ENCODE data around the gene PRKCE. TPM values are rescaled to one million over a fixed set of nuclear protein-coding genes. Genes with fewer than 3 reads are reported as not detected.

Gene PRKCE
- total RNA-seq, 2 experiments from 2014 or later, result 24.9 to 26.2 TPM

- no peak for TF ChIP-seq CTCF (IDR thresholded peaks at IDR 0.05)
- Mint-ChIP-seq H3K9me3 (no peaks in the 10 kb centered on the region), H3K4me3 (no peak overlapping the region), H3K27ac (no peak overlapping the region), H3K27me3 (no peaks in the 10 kb centered on the region), H3K4me1 (ENCODE audit: low read depth) (peaks cover 4% of the 10 kb centered on the region), H3K36me3 (ENCODE audit: low read depth) (peaks cover 38% of the 10 kb centered on the region)
- CTCF ChIA-PET, result no interaction called here
- Histone ChIP-seq H3K27ac (ENCODE audit: low read depth in 1 of 2, low read length in 2 of 2) (no peak overlapping the region), H3K36me3 (ENCODE audit: insufficient read depth, low read length) (no peaks in the 10 kb centered on the region), H3K9me3 (ENCODE audit: control insufficient read depth in 1 of 2, insufficient read depth in 1 of 2, low read length in 2 of 2) (no peaks in the 10 kb centered on the region), H3K4me1 (ENCODE audit: insufficient read depth, low read length) (no peaks in the 10 kb centered on the region), H3K4me3 (ENCODE audit: low read length) (no peak overlapping the region), H3K27me3 (ENCODE audit: control insufficient read depth in 1 of 2, insufficient read depth in 2 of 2, low read length in 2 of 2) (no peaks in the 10 kb centered on the region)
- no peak for ATAC-seq (ENCODE audit: poor library complexity)
- intact Hi-C loops (cut with DNase I, micrococcal nuclease), result no loop called here
- no peak for DNase-seq
- POLR2A ChIA-PET, result no interaction called here
Measured at GRCh38 chr2:46009315-46009714, 357.8 kb downstream of the PRKCE start.

- Mint-ChIP-seq H3K36me3 (ENCODE audit: low read depth) (peaks cover 35% of the 10 kb centered on the region), H3K27me3 (no peaks in the 10 kb centered on the region), H3K4me3 (no peak overlapping the region), H3K27ac (no peak overlapping the region), H3K9me3 (no peaks in the 10 kb centered on the region), H3K4me1 (ENCODE audit: low read depth) (peaks cover 4% of the 10 kb centered on the region)
- ChIA-PET CTCF (no interaction called here), POLR2A (no interaction called here)
- intact Hi-C loops (cut with DNase I, micrococcal nuclease), result loop anchor here (1.0 to 5.0 kb wide), 2 partner anchors 641 to 643 kb away; no protein-coding TSS in a partner anchor
- ATAC-seq (ENCODE audit: poor library complexity) (no peak), DNase-seq (no peak)
- H3K27ac ChIP-seq (ENCODE audit: low read depth in 1 of 2, low read length in 2 of 2), result no peak overlapping the region
- H3K27me3 ChIP-seq (ENCODE audit: control insufficient read depth in 1 of 2, insufficient read depth in 2 of 2, low read length in 2 of 2), result no peaks in the 10 kb centered on the region
- H3K4me1 ChIP-seq (ENCODE audit: insufficient read depth, low read length), result no peaks in the 10 kb centered on the region
- no peak overlapping the region for H3K4me3 ChIP-seq (ENCODE audit: low read length)
- no peaks in the 10 kb centered on the region for H3K9me3 ChIP-seq (ENCODE audit: control insufficient read depth in 1 of 2, insufficient read depth in 1 of 2, low read length in 2 of 2)
- TF ChIP-seq CTCF (IDR thresholded peaks at IDR 0.05), result no peak
- H3K36me3 ChIP-seq (ENCODE audit: insufficient read depth, low read length), result no peaks in the 10 kb centered on the region
Measured at GRCh38 chr2:46009772-46010171, 358.3 kb downstream of the PRKCE start.

- no peak for TF ChIP-seq CTCF (IDR thresholded peaks at IDR 0.05)
- CTCF ChIA-PET, result no interaction called here
- H3K27me3 ChIP-seq (ENCODE audit: control insufficient read depth in 1 of 2, insufficient read depth in 2 of 2, low read length in 2 of 2), result no peaks in the 10 kb centered on the region
- H3K27ac Mint-ChIP-seq, result no peak overlapping the region
- peaks cover 4% of the 10 kb centered on the region for H3K4me1 Mint-ChIP-seq (ENCODE audit: low read depth)
- no peaks in the 10 kb centered on the region for H3K4me1 ChIP-seq (ENCODE audit: insufficient read depth, low read length)
- peaks cover 35% of the 10 kb centered on the region for H3K36me3 Mint-ChIP-seq (ENCODE audit: low read depth)
- intact Hi-C loops (cut with DNase I, micrococcal nuclease), result loop anchor here (1.0 to 5.0 kb wide), 2 partner anchors 640 to 642 kb away; no protein-coding TSS in a partner anchor
- no peak for DNase-seq
- no peak for ATAC-seq (ENCODE audit: poor library complexity)
- no peak overlapping the region for H3K27ac ChIP-seq (ENCODE audit: low read depth in 1 of 2, low read length in 2 of 2)
- H3K9me3 Mint-ChIP-seq, result no peaks in the 10 kb centered on the region
- no peak overlapping the region for H3K4me3 ChIP-seq (ENCODE audit: low read length)
- H3K27me3 Mint-ChIP-seq, result no peaks in the 10 kb centered on the region
- H3K4me3 Mint-ChIP-seq, result no peak overlapping the region
- POLR2A ChIA-PET, result interaction anchor here (0.7 kb wide), 1 partner anchor 881 kb away, joined by 3 read pairs; no protein-coding TSS in a partner anchor
- H3K9me3 ChIP-seq (ENCODE audit: control insufficient read depth in 1 of 2, insufficient read depth in 1 of 2, low read length in 2 of 2), result no peaks in the 10 kb centered on the region
- no peaks in the 10 kb centered on the region for H3K36me3 ChIP-seq (ENCODE audit: insufficient read depth, low read length)
Measured at GRCh38 chr2:46010223-46010924, 358.9 kb downstream of the PRKCE start.
